ENCODE measurements around the gene TSPAN5. TPM values are rescaled to one million over a fixed set of nuclear protein-coding genes. Genes with fewer than 3 reads are reported as not detected.
A peak's percentile ranks its signal among the peaks of the same experiment; 100 is the strongest.
"Not testable (repeated sequence)": the region's sequence is repeated elsewhere in the genome, so short reads cannot be mapped to it uniquely, and the experiment has no call there.

Gene TSPAN5
- total and polyA plus RNA-seq, 3 experiments from 2014 or later = 15.9 to 29.7 (median 16.7) TPM

DNA sequence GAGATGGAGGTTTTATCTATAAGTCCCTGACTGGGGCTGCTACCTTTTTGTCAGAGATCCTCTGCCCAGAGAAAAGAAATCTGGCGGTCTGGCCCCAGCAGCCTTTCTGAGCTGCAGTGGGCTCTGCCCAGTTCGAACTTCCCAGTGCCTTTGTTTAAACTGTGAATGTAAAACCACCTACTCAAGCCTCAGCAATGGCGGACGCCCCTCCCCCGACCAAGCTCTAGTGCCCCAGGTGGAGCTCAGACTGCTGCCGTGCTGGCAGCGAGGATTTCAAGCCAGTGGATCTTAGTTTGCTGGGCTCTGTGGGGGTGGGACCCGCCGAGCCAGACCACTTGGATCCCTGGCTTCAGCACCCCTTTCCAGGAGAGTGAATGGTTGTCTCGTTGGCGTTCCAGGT, 121.8 kb downstream of the TSPAN5 start:
- ChIA-PET POLR2A (no interaction called here), CTCF (interaction anchor here (1.2 kb wide), 1 partner anchor 32 kb away, joined by 3 read pairs; no protein-coding TSS in a partner anchor)
- Histone ChIP-seq H3K27me3 (ENCODE audit: insufficient read depth, low read length, poor library complexity, severe bottlenecking) (no peaks in the 10 kb centered on the region), H3K9me3 (ENCODE audit: low read length) (no peaks in the 10 kb centered on the region), H3K36me3 (ENCODE audit: insufficient read depth, low read length) (no peaks in the 10 kb centered on the region), H3K4me3 (ENCODE audit: low read length) (no peak overlapping the region), H3K4me1 (ENCODE audit: insufficient read depth, low read length) (no peaks in the 10 kb centered on the region), H3K27ac (ENCODE audit: low read depth, low read length) (no peak overlapping the region)
- DNase-seq = no peak
- H3K27me3 Mint-ChIP-seq = no peaks in the 10 kb centered on the region
- H3K27ac Mint-ChIP-seq = no peak overlapping the region
- peaks cover 4 to 21% (median 4%) of the 10 kb centered on the region in 3 donors for H3K4me1 Mint-ChIP-seq
- H3K9me3 Mint-ChIP-seq = peaks cover 0 to 4% (median 0%) of the 10 kb centered on the region in 5 donors
- H3K36me3 Mint-ChIP-seq = peaks cover 0 to 4% (median 3%) of the 10 kb centered on the region in 3 donors
- H3K4me3 Mint-ChIP-seq = no peak overlapping the region

DNA sequence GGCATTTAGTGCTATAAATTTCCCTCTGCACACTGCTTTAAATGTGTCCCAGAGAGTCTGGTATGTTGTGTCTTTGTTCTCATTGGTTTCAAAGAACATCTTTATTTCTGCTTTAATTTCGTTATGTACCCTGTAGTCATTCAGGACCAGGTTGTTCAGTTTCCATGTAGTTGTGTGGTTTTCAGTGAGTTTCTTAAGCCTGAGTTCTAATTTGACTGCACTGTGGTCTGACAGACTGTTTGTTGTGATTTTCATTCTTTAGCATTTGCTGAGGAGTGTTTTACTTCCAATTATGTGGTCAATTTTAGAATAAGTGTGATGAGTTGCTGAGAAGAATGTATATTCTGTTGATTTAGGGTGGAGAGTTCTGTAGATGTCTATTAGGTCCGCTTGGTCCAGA, 124.3 kb downstream of the TSPAN5 start:
- H3K4me1 ChIP-seq (ENCODE audit: insufficient read depth, low read length); H3K36me3 ChIP-seq (ENCODE audit: insufficient read depth, low read length); H3K27me3 ChIP-seq (ENCODE audit: insufficient read depth, low read length, poor library complexity, severe bottlenecking); H3K27ac Mint-ChIP-seq; H3K9me3 ChIP-seq (ENCODE audit: low read length); H3K4me3 ChIP-seq (ENCODE audit: low read length); H3K4me3 Mint-ChIP-seq; H3K27ac ChIP-seq (ENCODE audit: low read depth, low read length); H3K9me3 Mint-ChIP-seq; POLR2A ChIA-PET; H3K36me3 Mint-ChIP-seq; DNase-seq; H3K27me3 Mint-ChIP-seq; CTCF ChIA-PET: not testable (repeated sequence)
- H3K4me1 Mint-ChIP-seq = peaks cover 12 to 35% (median 22%) of the 10 kb centered on the region in 3 donors

DNA sequence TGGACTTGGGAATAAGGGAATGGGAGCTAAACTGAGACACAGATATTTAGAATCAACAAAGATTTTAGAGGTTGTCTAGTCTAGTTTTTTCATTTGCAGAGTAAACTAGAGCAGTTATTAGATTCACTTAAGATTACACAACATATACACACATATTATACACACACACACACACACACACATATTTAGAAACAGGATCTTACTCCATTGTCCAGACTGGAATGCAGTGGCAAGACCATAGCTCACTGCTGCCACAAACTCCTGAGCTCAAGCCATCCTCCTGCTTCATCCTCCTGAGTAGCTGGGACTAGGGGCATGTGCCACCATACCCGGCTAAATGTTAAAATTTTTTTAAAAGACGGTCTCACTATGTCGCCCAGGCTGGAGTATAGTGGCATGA, 127.8 kb downstream of the TSPAN5 start:
- H3K4me3 Mint-ChIP-seq = no peak overlapping the region
- H3K27me3 ChIP-seq (ENCODE audit: insufficient read depth, low read length, poor library complexity, severe bottlenecking) = no peaks in the 10 kb centered on the region
- H3K9me3 ChIP-seq (ENCODE audit: low read length) = no peaks in the 10 kb centered on the region
- DNase-seq = no peak
- H3K4me3 ChIP-seq (ENCODE audit: low read length) = no peak overlapping the region
- H3K27me3 Mint-ChIP-seq = no peaks in the 10 kb centered on the region
- H3K27ac ChIP-seq (ENCODE audit: low read depth, low read length) = no peak overlapping the region
- peaks cover 0 to 3% (median 1%) of the 10 kb centered on the region in 3 donors for H3K36me3 Mint-ChIP-seq
- no peaks in the 10 kb centered on the region for H3K4me1 ChIP-seq (ENCODE audit: insufficient read depth, low read length)
- POLR2A ChIA-PET = no interaction called here
- H3K36me3 ChIP-seq (ENCODE audit: insufficient read depth, low read length) = no peaks in the 10 kb centered on the region
- CTCF ChIA-PET = no interaction called here
- peaks cover 23 to 57% (median 50%) of the 10 kb centered on the region in 3 donors for H3K4me1 Mint-ChIP-seq
- H3K9me3 Mint-ChIP-seq = peaks cover 0 to 4% (median 0%) of the 10 kb centered on the region in 5 donors
- peak overlapping the region in 5 of 8 donors; percentile 38 to 71 (median 51) for H3K27ac Mint-ChIP-seq

DNA sequence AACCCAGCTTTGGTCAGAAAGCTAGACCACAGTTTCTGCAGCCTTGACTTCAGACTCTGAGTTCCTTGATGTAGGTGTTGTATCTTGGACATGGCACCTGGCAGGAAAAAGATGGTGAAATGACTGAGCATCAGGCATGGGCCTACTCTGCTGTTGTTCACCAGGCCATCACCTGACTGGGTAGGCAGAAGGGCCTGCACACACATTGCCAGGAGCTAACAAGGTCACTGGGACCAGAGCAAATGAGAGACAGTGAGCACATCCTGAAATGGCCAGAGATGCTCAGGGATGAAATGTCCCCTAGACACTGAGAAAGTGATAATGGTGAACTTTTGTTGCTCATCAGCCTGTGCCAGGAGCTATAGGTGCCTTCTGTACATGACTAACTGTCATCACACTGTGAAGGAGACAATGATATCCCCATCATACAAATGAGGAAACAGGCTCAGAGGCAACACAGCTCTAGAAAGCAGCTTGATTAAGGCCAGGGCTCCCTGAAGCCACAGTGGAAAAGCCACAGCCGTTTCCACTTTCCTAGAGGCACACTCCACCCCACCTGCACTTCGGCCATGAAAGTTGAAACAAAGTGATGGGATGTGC, 128.3 kb downstream of the TSPAN5 start:
- Mint-ChIP-seq H3K4me3 (no peak overlapping the region), H3K36me3 (peaks cover 0 to 3% (median 0%) of the 10 kb centered on the region in 3 donors), H3K27ac (peak overlapping the region in 5 of 8 donors; percentile 3 to 71 (median 38)), H3K9me3 (peaks cover 0 to 4% (median 0%) of the 10 kb centered on the region in 5 donors), H3K27me3 (no peaks in the 10 kb centered on the region), H3K4me1 (peaks cover 23 to 55% (median 52%) of the 10 kb centered on the region in 3 donors)
- CTCF ChIA-PET = no interaction called here
- no peaks in the 10 kb centered on the region for H3K4me1 ChIP-seq (ENCODE audit: insufficient read depth, low read length)
- no peaks in the 10 kb centered on the region for H3K9me3 ChIP-seq (ENCODE audit: low read length)
- POLR2A ChIA-PET = no interaction called here
- no peaks in the 10 kb centered on the region for H3K36me3 ChIP-seq (ENCODE audit: insufficient read depth, low read length)
- no peak overlapping the region for H3K4me3 ChIP-seq (ENCODE audit: low read length)
- no peaks in the 10 kb centered on the region for H3K27me3 ChIP-seq (ENCODE audit: insufficient read depth, low read length, poor library complexity, severe bottlenecking)
- H3K27ac ChIP-seq (ENCODE audit: low read depth, low read length) = no peak overlapping the region
- DNase-seq = no peak

DNA sequence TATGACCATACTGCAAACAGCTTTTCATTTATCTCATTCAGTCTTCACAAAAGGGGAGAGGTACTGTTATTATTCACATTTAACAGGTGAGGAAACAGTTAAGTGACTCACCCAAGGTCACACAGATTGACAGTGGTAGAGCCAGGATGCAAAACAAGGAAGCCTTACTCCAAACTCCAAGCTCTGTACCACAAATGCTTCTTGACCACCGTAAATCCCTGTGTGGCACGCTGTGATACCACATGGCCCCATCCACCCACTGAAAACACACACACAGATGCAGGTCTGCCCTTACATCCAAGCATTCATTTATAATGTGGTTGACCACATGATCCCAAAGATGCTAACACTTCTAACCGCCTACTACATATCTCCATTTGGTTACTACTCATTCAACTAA, 129.5 kb downstream of the TSPAN5 start:
- CTCF ChIA-PET = no interaction called here

DNA sequence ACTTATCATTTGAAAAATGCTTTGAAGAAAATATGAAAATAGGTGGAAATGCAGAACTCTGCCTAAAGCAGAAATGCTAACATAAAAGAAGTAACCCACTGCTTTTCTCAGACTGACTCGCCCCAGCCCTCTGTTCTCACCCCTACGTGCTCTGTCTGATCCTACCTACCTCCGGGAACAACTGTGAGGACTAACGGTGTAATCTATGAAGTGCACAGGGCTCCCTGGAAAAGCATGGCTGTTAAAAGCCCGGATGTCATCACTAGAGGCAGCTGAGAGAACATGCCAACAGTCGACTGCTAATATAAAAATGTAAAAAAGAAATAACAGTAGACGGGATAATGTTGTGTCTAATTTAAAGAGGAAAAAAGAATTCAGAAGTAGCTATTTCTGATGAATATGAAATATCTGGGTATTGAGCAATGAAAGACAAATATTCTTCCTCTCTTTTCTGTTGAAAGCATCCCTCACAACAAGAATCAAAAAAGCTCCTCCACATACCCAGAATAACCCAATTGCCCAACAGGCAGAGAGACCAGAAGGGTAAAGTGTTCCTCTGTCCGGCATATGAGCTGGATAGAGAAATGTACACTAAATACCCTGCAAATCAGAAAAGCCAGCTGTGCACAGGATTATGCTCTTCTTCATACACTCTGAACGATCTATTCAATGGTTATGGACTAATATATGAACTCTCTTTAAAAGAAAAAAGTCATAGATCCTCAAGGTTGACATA, 130.7 kb downstream of the TSPAN5 start:
- H3K4me1 Mint-ChIP-seq = peaks cover 25 to 71% (median 65%) of the 10 kb centered on the region in 3 donors
- H3K4me3 Mint-ChIP-seq = no peak overlapping the region
- ChIA-PET POLR2A (no interaction called here), CTCF (interaction anchor here (1.4 kb wide), 1 partner anchor 16 kb away, joined by 3 read pairs; no protein-coding TSS in a partner anchor)
- H3K27ac Mint-ChIP-seq = peak overlapping the region in 2 of 8 donors; percentile 10 to 61
- no peaks in the 10 kb centered on the region for H3K9me3 ChIP-seq (ENCODE audit: low read length)
- no peaks in the 10 kb centered on the region for H3K27me3 Mint-ChIP-seq
- DNase-seq = no peak
- H3K9me3 Mint-ChIP-seq = peaks cover 0 to 2% (median 0%) of the 10 kb centered on the region in 5 donors
- no peaks in the 10 kb centered on the region for H3K4me1 ChIP-seq (ENCODE audit: insufficient read depth, low read length)
- no peak overlapping the region for H3K27ac ChIP-seq (ENCODE audit: low read depth, low read length)
- H3K4me3 ChIP-seq (ENCODE audit: low read length) = no peak overlapping the region
- no peaks in the 10 kb centered on the region for H3K36me3 ChIP-seq (ENCODE audit: insufficient read depth, low read length)
- H3K36me3 Mint-ChIP-seq = no peaks in the 10 kb centered on the region
- no peaks in the 10 kb centered on the region for H3K27me3 ChIP-seq (ENCODE audit: insufficient read depth, low read length, poor library complexity, severe bottlenecking)

More for the DNA sequence above, 129.5 kb downstream of the TSPAN5 start:
- peaks cover 0 to 3% (median 0%) of the 10 kb centered on the region in 5 donors for H3K9me3 Mint-ChIP-seq
- no peak overlapping the region for H3K4me3 ChIP-seq (ENCODE audit: low read length)
- no peaks in the 10 kb centered on the region for H3K4me1 ChIP-seq (ENCODE audit: insufficient read depth, low read length)
- H3K27me3 Mint-ChIP-seq = no peaks in the 10 kb centered on the region
- H3K27ac Mint-ChIP-seq = peak overlapping the region in 4 of 8 donors; percentile 28 to 76 (median 47)
- no peak for DNase-seq
- H3K27me3 ChIP-seq (ENCODE audit: insufficient read depth, low read length, poor library complexity, severe bottlenecking) = no peaks in the 10 kb centered on the region
- no peaks in the 10 kb centered on the region for H3K9me3 ChIP-seq (ENCODE audit: low read length)
- POLR2A ChIA-PET = no interaction called here
- H3K27ac ChIP-seq (ENCODE audit: low read depth, low read length) = no peak overlapping the region
- peaks cover 24 to 64% (median 59%) of the 10 kb centered on the region in 3 donors for H3K4me1 Mint-ChIP-seq
- H3K4me3 Mint-ChIP-seq = peak overlapping the region in 1 of 7 donors; percentile 4
- no peaks in the 10 kb centered on the region for H3K36me3 ChIP-seq (ENCODE audit: insufficient read depth, low read length)
- H3K36me3 Mint-ChIP-seq = peaks cover 0 to under 1% (median 0%) of the 10 kb centered on the region in 3 donors

DNA sequence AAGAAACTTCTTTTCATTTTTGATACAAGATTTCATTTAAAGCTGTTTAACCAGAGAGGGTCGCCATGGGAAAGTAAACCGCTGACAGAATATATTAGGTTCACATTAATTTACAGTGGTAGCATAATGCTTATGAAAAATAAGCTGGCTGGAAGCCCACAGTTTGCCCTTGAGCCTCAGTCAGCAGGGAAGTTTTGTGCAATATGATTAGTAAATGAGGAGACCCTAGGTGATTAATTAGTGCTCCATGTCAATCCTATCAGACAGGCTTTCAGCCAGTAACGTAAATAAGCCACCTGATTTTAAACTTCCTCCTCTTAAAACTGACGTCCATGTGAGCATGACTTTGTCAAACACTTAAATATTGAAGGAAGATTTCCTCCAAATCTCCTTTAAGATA, 134.2 kb downstream of the TSPAN5 start:
- H3K27ac ChIP-seq (ENCODE audit: low read depth, low read length) = no peak overlapping the region
- Mint-ChIP-seq H3K36me3 (no peaks in the 10 kb centered on the region), H3K4me3 (no peak overlapping the region), H3K9me3 (no peaks in the 10 kb centered on the region), H3K27ac (no peak overlapping the region), H3K4me1 (peaks cover 23 to 78% (median 67%) of the 10 kb centered on the region in 3 donors), H3K27me3 (no peaks in the 10 kb centered on the region)
- no peak overlapping the region for H3K4me3 ChIP-seq (ENCODE audit: low read length)
- H3K4me1 ChIP-seq (ENCODE audit: insufficient read depth, low read length) = peaks cover 5% of the 10 kb centered on the region
- ChIA-PET POLR2A (no interaction called here), CTCF (no interaction called here)
- no peaks in the 10 kb centered on the region for H3K27me3 ChIP-seq (ENCODE audit: insufficient read depth, low read length, poor library complexity, severe bottlenecking)
- no peaks in the 10 kb centered on the region for H3K36me3 ChIP-seq (ENCODE audit: insufficient read depth, low read length)
- H3K9me3 ChIP-seq (ENCODE audit: low read length) = no peaks in the 10 kb centered on the region
- DNase-seq = no peak

DNA sequence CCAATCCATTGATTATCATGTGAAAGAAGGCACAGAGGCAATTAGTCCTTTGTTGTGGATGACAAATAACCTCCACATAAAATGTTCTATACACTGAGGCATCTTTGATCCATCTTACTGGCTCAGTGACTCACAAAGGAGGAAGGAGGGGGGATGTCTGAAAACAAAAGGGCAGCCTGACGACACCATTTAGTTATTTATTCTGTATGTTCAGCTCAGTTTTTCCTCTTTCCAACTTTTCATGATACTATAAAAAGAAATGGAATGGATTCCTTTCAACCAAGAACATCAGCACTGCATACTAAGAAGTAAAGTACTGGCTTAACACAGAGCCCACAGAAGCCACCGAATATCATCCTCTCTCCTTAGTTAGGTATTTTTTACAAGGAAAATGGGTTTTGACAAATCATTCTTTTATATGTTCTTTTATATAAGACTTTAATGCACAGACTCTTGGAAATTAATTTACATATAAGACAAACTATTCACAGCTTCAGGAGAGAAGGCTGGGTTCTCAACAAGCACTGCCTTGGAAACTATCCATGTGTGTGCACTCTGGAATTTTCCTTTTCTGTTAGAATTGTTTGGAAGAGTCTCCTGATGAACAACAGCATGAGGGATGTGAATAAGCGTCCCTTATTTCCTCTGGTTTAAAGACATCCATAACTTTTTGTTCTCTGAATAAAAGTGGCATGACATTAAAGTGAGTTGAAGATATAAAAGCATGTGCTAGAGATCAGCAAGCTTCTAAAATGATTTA, 135.6 kb downstream of the TSPAN5 start:
- Histone ChIP-seq H3K4me1 (ENCODE audit: insufficient read depth, low read length) (peaks cover 5% of the 10 kb centered on the region), H3K4me3 (ENCODE audit: low read length) (no peak overlapping the region), H3K9me3 (ENCODE audit: low read length) (no peaks in the 10 kb centered on the region), H3K36me3 (ENCODE audit: insufficient read depth, low read length) (no peaks in the 10 kb centered on the region), H3K27ac (ENCODE audit: low read depth, low read length) (no peak overlapping the region), H3K27me3 (ENCODE audit: insufficient read depth, low read length, poor library complexity, severe bottlenecking) (no peaks in the 10 kb centered on the region)
- Mint-ChIP-seq H3K9me3 (no peaks in the 10 kb centered on the region), H3K36me3 (peaks cover 0 to 1% (median 0%) of the 10 kb centered on the region in 3 donors), H3K27me3 (no peaks in the 10 kb centered on the region), H3K4me1 (peaks cover 23 to 79% (median 69%) of the 10 kb centered on the region in 3 donors), H3K27ac (peak overlapping the region in 1 of 8 donors; percentile 16), H3K4me3 (no peak overlapping the region)
- no peak for DNase-seq
- ChIA-PET POLR2A (no interaction called here), CTCF (no interaction called here)

Measured in CD8-positive, alpha-beta memory T cell (primary cell).